Measurements from ENCODE around the gene C21orf91. TPM values are rescaled to one million over a fixed set of nuclear protein-coding genes. Genes with fewer than 3 reads are reported as not detected.
A peak's percentile ranks its signal among the peaks of the same experiment; 100 is the strongest.

The C21orf91 gene
- total RNA-seq, 1 experiment from 2014 or later: 30.5 TPM

- ChIA-PET POLR2A (interaction anchor here (1.0 kb wide), 1 partner anchor 11 kb away, joined by 3 read pairs; no protein-coding TSS in a partner anchor), CTCF (interaction anchor here (1.2 to 1.5 kb wide), 2 partner anchors 83 to 108 kb away, joined by 4 to 5 read pairs; no protein-coding TSS in a partner anchor)
- H3K36me3 Mint-ChIP-seq: peaks cover 26% of the 10 kb centered on the region
- TF ChIP-seq ZBTB43 (CRISPR knock-in tag; IDR thresholded peaks at IDR 0.05): 0 out of 2 replicates have a peak, but pooled peaks have one; percentile 34
- peak; percentile 18 for TF ChIP-seq ETV6 (CRISPR knock-in tag; IDR thresholded peaks at IDR 0.05)
- no peak for TF ChIP-seq TCF7 (CRISPR knock-in tag; IDR thresholded peaks at IDR 0.05; ENCODE audit: low read depth)
- no peak for TF ChIP-seq ATF2 (CRISPR knock-in tag; IDR thresholded peaks at IDR 0.05; ENCODE audit: borderline replicate concordance, low read depth)
- TF ChIP-seq FOXP1 (CRISPR knock-in tag; IDR thresholded peaks at IDR 0.05; ENCODE audit: borderline replicate concordance): 0 out of 2 replicates have a peak, but pooled peaks have one; percentile 12
- TF ChIP-seq TP53 (CRISPR knock-in tag; IDR thresholded peaks at IDR 0.05): no peak
- TF ChIP-seq TEAD1 (CRISPR knock-in tag; IDR thresholded peaks at IDR 0.05): 0 out of 2 replicates have a peak, but pooled peaks have one; percentile 17
- TF ChIP-seq MAX (CRISPR knock-in tag; IDR thresholded peaks at IDR 0.05): peak; percentile 83
- no peak for TF ChIP-seq RELA (CRISPR knock-in tag; IDR thresholded peaks at IDR 0.05; ENCODE audit: borderline replicate concordance)
- TF ChIP-seq ZNF138 (CRISPR knock-in tag; conservative IDR thresholded peaks at IDR 0.05): peak; percentile 58; the same call in 1 of the 2 replicates
- TF ChIP-seq ZNF121 (CRISPR knock-in tag; IDR thresholded peaks at IDR 0.05): no peak
- TF ChIP-seq ZNF263 (CRISPR knock-in tag; IDR thresholded peaks at IDR 0.05; ENCODE audit: low read depth): peak; percentile 43; the same call in 1 of the 2 replicates
- 0 out of 2 replicates have a peak, but pooled peaks have one; percentile 35 for TF ChIP-seq TEAD4 (CRISPR knock-in tag; IDR thresholded peaks at IDR 0.05)
- H3K27ac Mint-ChIP-seq: peak overlapping the region; percentile 92
- H3K9me3 Mint-ChIP-seq: no peaks in the 10 kb centered on the region
- DNase-seq (ENCODE audit: low spot score): peak; percentile 53
- peak; percentile 24 for ATAC-seq
- no peaks in the 10 kb centered on the region for H3K27me3 Mint-ChIP-seq (ENCODE audit: low read depth)
- H3K4me1 Mint-ChIP-seq: peaks cover 37% of the 10 kb centered on the region
- H3K4me3 Mint-ChIP-seq: peak overlapping the region; percentile 89
Observed at GRCh38 chr21:17818186-17819113, 706 bp downstream of the C21orf91 start.

- Mint-ChIP-seq H3K36me3 (peaks cover 74% of the 10 kb centered on the region), H3K27ac (no peak overlapping the region), H3K4me3 (no peak overlapping the region), H3K27me3 (ENCODE audit: low read depth) (no peaks in the 10 kb centered on the region), H3K4me1 (peaks cover 12% of the 10 kb centered on the region), H3K9me3 (peaks cover 27% of the 10 kb centered on the region)
- TF ChIP-seq MAX (CRISPR knock-in tag; IDR thresholded peaks at IDR 0.05) (no peak), STAT6 (CRISPR knock-in tag; conservative IDR thresholded peaks at IDR 0.05; ENCODE audit: low read depth) (no peak), IRF1 (CRISPR knock-in tag; IDR thresholded peaks at IDR 0.05) (no peak), ZNF532 (CRISPR knock-in tag; IDR thresholded peaks at IDR 0.05; ENCODE audit: borderline replicate concordance) (no peak), ZNF138 (CRISPR knock-in tag; conservative IDR thresholded peaks at IDR 0.05) (no peak)
- CTCF ChIA-PET: no interaction called here
- POLR2A ChIA-PET: no interaction called here
- ATAC-seq (no peak), DNase-seq (ENCODE audit: low spot score) (no peak)
Observed at GRCh38 chr21:17813353-17813752, 5.8 kb downstream of the C21orf91 start.
